Naive thymus-derived CD4-positive, alpha-beta T cell (primary cell): ENCODE results near the gene TIMM8B. TPM values are rescaled to one million over a fixed set of nuclear protein-coding genes. Genes with fewer than 3 reads are reported as not detected.

Experiments
- ATAC-seq: fragments of 150-1000 bp; cut with Tn5 transposase; 2 replicates; pipeline ENCODE4 v1.10.0; 2021; ENCODE audit warnings: mild to moderate bottlenecking, moderate library complexity
- CTCF ChIA-PET: fragments of 350-600 bp; sonication (Branson Sonifier 250); formaldehyde crosslinking; loops from one replicate; lab custom pipeline; 2021; ENCODE audit warnings: antibody characterized with exemption; lab: Charles Lee
- POLR2A ChIA-PET: fragments of 350-600 bp; sonication (Branson Sonifier 250); formaldehyde crosslinking; loops from one replicate; lab custom pipeline; 2021; ENCODE audit warnings: antibody characterized with exemption, inconsistent platforms; lab: Charles Lee
- DNase-seq, 9 donors: peaks; one replicate each; pipeline versions ENCODE4 v3.0.0 to v3.0.0-alpha.2; 2020 to 2022; ENCODE audit warnings: mixed read lengths in 1 of 9
- H3K27ac ChIP-seq: one replicate; pipeline ENCODE4 v1.7.0; 2013; ENCODE audit warnings: mild to moderate bottlenecking, low read depth, low read length, moderate library complexity
- H3K27me3 ChIP-seq, 2 donors: one replicate each; pipeline ENCODE4 v1.7.0; 2013; ENCODE audit warnings: low read length in 2 of 2, mild to moderate bottlenecking in 2 of 2, moderate library complexity in 2 of 2; ENCODE audit not compliant: control insufficient read depth in 2 of 2, insufficient read depth in 2 of 2
- H3K36me3 ChIP-seq, 3 experiments: 1 replicate in 2 of 3; 2 replicates in 1 of 3; pipeline ENCODE4 v1.7.0; 2013; ENCODE audit warnings: low read length in 3 of 3, mild to moderate bottlenecking in 3 of 3, moderate library complexity in 1 of 3; ENCODE audit not compliant: insufficient read depth in 3 of 3, control insufficient read depth in 2 of 3
- H3K4me1 ChIP-seq, 2 donors: one replicate each; pipeline ENCODE4 v1.7.0; 2013; ENCODE audit warnings: low read length in 2 of 2, mild to moderate bottlenecking in 2 of 2, moderate library complexity in 1 of 2; ENCODE audit not compliant: control insufficient read depth in 2 of 2, insufficient read depth in 2 of 2
- H3K4me3 ChIP-seq: 2 replicates; pipeline ENCODE4 v1.7.0; 2013; ENCODE audit warnings: mild to moderate bottlenecking, low read length
- H3K9me3 ChIP-seq, 3 experiments: 1 replicate in 2 of 3; 2 replicates in 1 of 3; pipeline ENCODE4 v1.7.0; 2013; ENCODE audit warnings: low read length in 3 of 3; ENCODE audit not compliant: control insufficient read depth in 2 of 3
- H3K27ac Mint-ChIP-seq, 9 donors: one replicate each; pipeline ENCODE4 v1.8.0; 2020 to 2022; ENCODE audit warnings: mixed read lengths in 9 of 9, mild to moderate bottlenecking in 8 of 9, moderate library complexity in 5 of 9, inconsistent platforms in 2 of 9
- H3K27me3 Mint-ChIP-seq, 5 donors: one replicate each; pipeline ENCODE4 v1.8.0; 2021 to 2022; ENCODE audit warnings: mixed read lengths in 5 of 5, mild to moderate bottlenecking in 1 of 5
- H3K36me3 Mint-ChIP-seq, 5 donors: one replicate each; pipeline ENCODE4 v1.8.0; 2020 to 2022; ENCODE audit warnings: mixed read lengths in 5 of 5, mild to moderate bottlenecking in 3 of 5, inconsistent platforms in 1 of 5
- H3K4me1 Mint-ChIP-seq, 7 donors: one replicate each; pipeline ENCODE4 v1.8.0; 2020 to 2022; ENCODE audit warnings: mixed read lengths in 7 of 7, mild to moderate bottlenecking in 3 of 7, inconsistent platforms in 1 of 7
- H3K4me3 Mint-ChIP-seq, 10 donors: one replicate each; pipeline ENCODE4 v1.8.0; 2020 to 2022; ENCODE audit warnings: mild to moderate bottlenecking in 10 of 10, mixed read lengths in 10 of 10, moderate library complexity in 6 of 10, inconsistent platforms in 2 of 10
- H3K9me3 Mint-ChIP-seq, 11 donors: one replicate each; pipeline ENCODE4 v1.8.0; 2020 to 2022; ENCODE audit warnings: mixed read lengths in 11 of 11, mild to moderate bottlenecking in 4 of 11, inconsistent platforms in 1 of 11, moderate library complexity in 1 of 11
- intact Hi-C, 2 donors: fragments of 100-400 bp; cut with micrococcal nuclease; formaldehyde crosslinking; loops; one replicate each; pipeline ENCODE4 v1.15.1; 2023
- polyA plus RNA-seq, 2 donors: library from polyadenylated mRNA; unstranded; fragments of 300-500 nt; fragmentation: Illumina TruSeq; gene quantifications; one replicate each; pipeline ENCODE4 v1.2.3, GENCODE V29; 2021
- total RNA-seq, 6 experiments: library from RNA in 5 of 6; stranded (reverse) in 5 of 6; gene quantifications; 1 replicate in 5 of 6; 2 replicates in 1 of 6; pipeline ENCODE4 v1.2.3 and lab custom pipeline; 2021 to 2026

TIMM8B gene, protein sequence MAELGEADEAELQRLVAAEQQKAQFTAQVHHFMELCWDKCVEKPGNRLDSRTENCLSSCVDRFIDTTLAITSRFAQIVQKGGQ
- 10 to 100 TPM; 15.5 to 61.1 (median 24.3) TPM for total RNA-seq
- 10 to 100 TPM; 42.6 to 71.4 TPM for polyA plus RNA-seq
- total RNA-seq (lab: John Stamatoyannopoulos, UW), result 6.6 reads per million, percentile 28 among the genes with 10 or more reads in this experiment

DNA sequence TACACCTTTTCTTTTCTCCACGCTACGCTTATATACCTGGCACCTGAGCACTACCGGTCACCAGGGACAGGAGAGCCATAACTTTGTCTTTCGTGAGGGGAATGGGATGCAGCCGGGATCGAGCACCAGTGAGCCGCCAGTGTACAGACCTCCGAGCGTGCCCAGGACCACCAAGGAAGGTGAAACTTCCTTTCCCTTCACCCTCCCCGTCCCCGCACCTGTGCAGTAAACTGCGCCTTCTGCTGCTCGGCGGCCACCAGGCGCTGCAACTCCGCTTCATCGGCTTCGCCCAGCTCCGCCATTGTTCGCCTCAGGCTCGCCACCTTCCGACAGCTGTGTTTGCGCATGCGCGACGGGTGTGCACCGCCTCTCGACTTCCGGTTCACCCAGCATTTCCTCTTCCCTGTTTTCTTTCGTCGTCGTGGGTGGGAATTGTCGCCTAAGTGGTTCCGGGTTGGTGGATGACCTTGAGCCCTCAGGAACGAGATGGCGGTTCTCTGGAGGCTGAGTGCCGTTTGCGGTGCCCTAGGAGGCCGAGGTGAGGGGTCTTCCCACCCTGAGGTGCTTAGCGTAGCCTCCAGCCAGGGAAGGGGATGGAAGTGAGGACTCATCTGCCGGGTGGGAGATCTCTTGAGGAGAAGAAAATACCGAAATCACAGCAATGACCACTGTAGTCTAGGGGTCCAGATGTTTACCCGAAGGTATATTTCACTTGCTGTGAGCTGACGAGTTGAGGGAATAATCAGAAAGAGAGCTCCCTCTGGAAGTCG lies at the start of gene TIMM8B, which contains the start of gene SDHD:
Gene TIMM8B (minus strand): TSS at position 335 of the 770 bp plus-strand sequence. CDS start 33 bp downstream, at position 302.
Gene SDHD (plus strand): TSS at position 452 of the 770 bp plus-strand sequence. CDS start 35 bp downstream, at position 487.
- H3K27ac Mint-ChIP-seq, result peak within 1 kb of the TSS; percentile 92 to 99 (median 96)
- Histone ChIP-seq H3K4me3 (peak within 1 kb of the TSS; percentile 99), H3K9me3 (no peaks in the 10 kb centered on the region), H3K4me1 (peaks cover 21 to 23% of the 10 kb centered on the region in 2 donors), H3K36me3 (peaks cover 6 to 57% (median 13%) of the 10 kb centered on the region in 3 experiments), H3K27ac (peak within 1 kb of the TSS; percentile 76), H3K27me3 (no peaks in the 10 kb centered on the region)
- ATAC-seq (peak; percentile 94), DNase-seq (peak; percentile 90 to 98 (median 97))
- peaks cover 0 to 2% (median 0%) of the 10 kb centered on the region in 5 donors for H3K27me3 Mint-ChIP-seq
- ChIA-PET CTCF (interaction anchor here (0.5 to 1.0 kb wide), 2 partner anchors 157 to 202 kb away, joined by 3 read pairs; no protein-coding TSS in a partner anchor), POLR2A (interaction anchor here (0.6 to 3.7 kb wide), 16 partner anchors 9 to 1228 kb away, joined by 3 to 25 read pairs (median 4); partner anchors contain the start of genes ALG9, CFAP68, DLAT and NKAPD1)
- intact Hi-C loops, result loop anchor here (1.0 to 10.0 kb wide), 13 partner anchors 12 to 1686 kb away; partner anchors contain the start of genes ALG9 (in 2 of the 2), CFAP68 (in 2 of the 2), DLAT (in 2 of the 2) and FDXACB1 (in 2 of the 2)
- H3K4me3 Mint-ChIP-seq, result peak within 1 kb of the TSS; percentile 90 to 100 (median 98)
- peaks cover 20 to 61% (median 44%) of the 10 kb centered on the region in 5 donors for H3K36me3 Mint-ChIP-seq
- peaks cover 0 to 5% (median 0%) of the 10 kb centered on the region in 11 donors for H3K9me3 Mint-ChIP-seq
- peaks cover 44 to 69% (median 62%) of the 10 kb centered on the region in 7 donors for H3K4me1 Mint-ChIP-seq

DNA sequence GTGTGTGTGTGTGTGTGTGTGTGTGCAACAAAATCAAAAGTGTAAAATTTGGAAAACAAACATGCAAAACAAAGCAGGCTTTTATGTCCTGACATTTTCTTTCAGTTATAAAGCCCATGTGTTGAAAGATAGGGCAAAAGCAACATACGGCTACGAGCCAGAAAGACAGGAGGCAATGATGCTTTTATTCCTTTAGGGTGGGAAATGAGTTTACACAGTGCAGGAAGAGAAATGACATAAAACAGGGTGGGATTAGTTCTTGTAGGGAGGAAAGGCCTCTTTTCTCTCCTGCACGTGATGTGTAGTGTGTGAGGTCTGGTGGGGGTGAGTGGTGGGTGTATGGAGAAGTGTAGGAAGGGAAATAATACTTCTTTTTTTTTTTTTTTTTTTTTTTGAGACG lies 47.9 kb upstream of the TIMM8B start:
- no peak overlapping the region for H3K4me3 ChIP-seq
- Mint-ChIP-seq H3K4me1 (peaks cover 0 to 9% (median 0%) of the 10 kb centered on the region in 7 donors), H3K4me3 (no peak overlapping the region), H3K36me3 (peaks cover 0 to 16% (median 10%) of the 10 kb centered on the region in 5 donors), H3K9me3 (no peaks in the 10 kb centered on the region), H3K27ac (peak overlapping the region in 1 of 9 donors; percentile 74), H3K27me3 (no peaks in the 10 kb centered on the region)
- ChIA-PET POLR2A (no interaction called here), CTCF (no interaction called here)
- ATAC-seq, result no peak
- H3K4me1 ChIP-seq, result no peaks in the 10 kb centered on the region
- no peaks in the 10 kb centered on the region for H3K9me3 ChIP-seq
- no peak for DNase-seq
- H3K36me3 ChIP-seq, result no peaks in the 10 kb centered on the region
- no peak overlapping the region for H3K27ac ChIP-seq
- intact Hi-C loops, result no loop called here
- no peaks in the 10 kb centered on the region for H3K27me3 ChIP-seq

DNA sequence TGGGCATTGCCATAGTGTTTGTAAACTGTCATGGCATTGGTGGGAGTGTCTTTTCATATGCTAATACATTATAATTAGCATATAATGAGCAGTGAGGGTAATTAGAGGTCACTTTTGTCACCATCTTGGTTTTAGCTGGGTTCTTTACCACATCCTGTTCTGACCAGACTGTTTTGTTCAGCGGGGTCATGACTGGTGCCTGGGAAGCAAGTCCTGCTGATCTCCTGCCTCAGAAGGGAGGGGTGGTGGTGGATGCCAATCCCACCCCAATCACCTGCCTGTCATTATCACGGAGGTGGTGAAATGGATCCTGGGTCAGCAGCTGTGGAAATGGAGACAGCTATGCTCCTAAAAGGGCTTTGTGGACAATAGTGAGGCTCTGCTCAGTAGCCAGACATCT lies 46.2 kb upstream of the TIMM8B start:
- intact Hi-C loops, result no loop called here
- H3K4me3 ChIP-seq, result no peak overlapping the region
- H3K36me3 ChIP-seq, result no peaks in the 10 kb centered on the region
- peaks cover 0 to 9% (median 0%) of the 10 kb centered on the region in 7 donors for H3K4me1 Mint-ChIP-seq
- ATAC-seq (peak; percentile 27), DNase-seq (no peak)
- no peak overlapping the region for H3K27ac Mint-ChIP-seq
- no peaks in the 10 kb centered on the region for H3K4me1 ChIP-seq
- POLR2A ChIA-PET, result no interaction called here
- no peaks in the 10 kb centered on the region for H3K27me3 Mint-ChIP-seq
- no peaks in the 10 kb centered on the region for H3K9me3 ChIP-seq
- H3K36me3 Mint-ChIP-seq, result peaks cover 0 to 20% (median 12%) of the 10 kb centered on the region in 5 donors
- CTCF ChIA-PET, result interaction anchor here (1.4 kb wide), 1 partner anchor 19 kb away, joined by 3 read pairs; no protein-coding TSS in a partner anchor
- H3K27me3 ChIP-seq, result no peaks in the 10 kb centered on the region
- no peaks in the 10 kb centered on the region for H3K9me3 Mint-ChIP-seq
- no peak overlapping the region for H3K4me3 Mint-ChIP-seq
- H3K27ac ChIP-seq, result no peak overlapping the region

DNA sequence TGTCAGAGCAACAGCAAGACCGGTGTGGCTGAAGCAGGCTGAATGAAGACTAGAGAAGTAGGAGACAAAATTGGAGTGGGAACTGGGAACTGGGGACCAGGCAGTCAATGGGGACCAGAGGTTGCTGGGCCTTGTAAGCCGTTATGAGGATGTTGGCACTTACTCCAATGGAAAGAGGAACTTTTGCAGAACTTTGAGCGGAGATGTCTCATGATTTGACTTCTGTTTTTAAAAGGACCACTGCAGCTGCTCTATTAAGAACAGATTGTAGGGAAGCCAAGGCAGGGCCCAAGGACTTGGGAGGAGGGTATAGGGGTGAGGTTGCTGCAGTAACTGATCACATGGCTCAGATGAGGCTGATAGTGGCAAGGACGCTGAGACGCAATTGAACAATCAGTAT lies 43.1 kb upstream of the TIMM8B start:
- no peak overlapping the region for H3K27ac Mint-ChIP-seq
- Histone ChIP-seq H3K27ac (no peak overlapping the region), H3K27me3 (no peaks in the 10 kb centered on the region), H3K36me3 (no peaks in the 10 kb centered on the region), H3K9me3 (no peaks in the 10 kb centered on the region), H3K4me3 (no peak overlapping the region), H3K4me1 (no peaks in the 10 kb centered on the region)
- no peaks in the 10 kb centered on the region for H3K27me3 Mint-ChIP-seq
- peaks cover 0 to 9% (median 0%) of the 10 kb centered on the region in 7 donors for H3K4me1 Mint-ChIP-seq
- ChIA-PET CTCF (no interaction called here), POLR2A (no interaction called here)
- ATAC-seq (peak; percentile 81), DNase-seq (no peak)
- H3K9me3 Mint-ChIP-seq, result no peaks in the 10 kb centered on the region
- no peak overlapping the region for H3K4me3 Mint-ChIP-seq
- intact Hi-C loops, result no loop called here
- H3K36me3 Mint-ChIP-seq, result peaks cover 0 to 21% (median 13%) of the 10 kb centered on the region in 5 donors

DNA sequence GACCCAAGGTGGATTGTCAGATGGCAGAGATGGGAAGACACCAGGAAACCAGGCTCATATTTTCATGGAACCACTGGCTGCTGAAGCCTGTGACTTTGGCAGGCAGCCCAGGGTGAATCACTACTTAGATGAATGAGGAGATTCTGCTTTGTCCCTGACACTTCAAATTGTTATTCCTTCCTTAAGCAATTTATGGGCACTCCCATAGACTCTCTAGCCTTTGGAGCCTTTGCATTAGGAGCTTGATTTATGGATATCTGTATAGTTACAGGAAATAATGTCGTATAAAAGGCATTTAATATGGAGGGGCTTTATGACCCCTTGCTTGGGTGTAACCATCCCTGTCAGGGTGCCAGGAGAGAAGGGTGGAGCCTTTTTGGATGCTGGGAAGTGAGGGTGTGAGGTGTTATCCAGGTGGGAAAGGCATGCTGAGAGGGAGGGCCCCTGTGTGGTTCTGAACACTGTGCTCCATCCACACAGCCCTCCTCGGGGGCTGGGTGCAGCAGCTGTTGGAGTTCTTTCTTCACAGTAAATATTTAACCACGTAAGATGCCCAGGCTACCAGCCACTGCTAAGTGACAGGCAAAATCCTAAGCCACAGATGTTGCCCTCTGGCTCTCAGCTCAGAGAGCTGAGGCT lies 42.0 kb upstream of the TIMM8B start:
- ChIA-PET CTCF (interaction anchor here (1.3 kb wide), 1 partner anchor 19 kb away, joined by 5 read pairs; no protein-coding TSS in a partner anchor), POLR2A (no interaction called here)
- no peaks in the 10 kb centered on the region for H3K27me3 ChIP-seq
- no peak for ATAC-seq
- H3K4me3 ChIP-seq, result no peak overlapping the region
- H3K4me3 Mint-ChIP-seq, result no peak overlapping the region
- intact Hi-C loops, result no loop called here
- H3K9me3 Mint-ChIP-seq, result no peaks in the 10 kb centered on the region
- H3K36me3 ChIP-seq, result no peaks in the 10 kb centered on the region
- H3K36me3 Mint-ChIP-seq, result peaks cover 0 to 18% (median 8%) of the 10 kb centered on the region in 5 donors
- no peaks in the 10 kb centered on the region for H3K9me3 ChIP-seq
- H3K4me1 Mint-ChIP-seq, result peaks cover 0 to 9% (median 0%) of the 10 kb centered on the region in 7 donors
- no peak overlapping the region for H3K27ac ChIP-seq
- H3K27me3 Mint-ChIP-seq, result no peaks in the 10 kb centered on the region
- no peak for DNase-seq
- no peak overlapping the region for H3K27ac Mint-ChIP-seq
- no peaks in the 10 kb centered on the region for H3K4me1 ChIP-seq

DNA sequence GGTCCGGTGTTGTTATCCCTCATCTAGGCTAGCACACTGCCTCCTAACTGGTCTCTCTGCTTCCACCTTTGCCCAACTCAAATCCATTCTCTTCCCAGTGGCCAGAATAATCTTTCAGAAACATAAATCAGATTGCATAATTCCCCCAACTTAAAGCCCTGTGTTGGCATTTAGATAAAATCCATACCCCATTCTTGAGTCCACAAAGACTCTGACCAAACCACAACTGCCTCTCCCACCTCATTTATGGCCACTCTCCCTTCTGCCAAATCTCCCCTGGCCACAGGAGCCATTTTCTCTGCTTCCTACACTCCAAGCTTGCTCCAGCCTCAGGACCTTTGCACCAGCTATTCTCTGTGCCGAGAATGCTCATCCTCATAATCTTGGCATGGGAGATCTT lies 40.5 kb upstream of the TIMM8B start:
- DNase-seq (no peak), ATAC-seq (no peak)
- H3K36me3 ChIP-seq, result no peaks in the 10 kb centered on the region
- no peaks in the 10 kb centered on the region for H3K27me3 Mint-ChIP-seq
- peaks cover 0 to 22% (median 8%) of the 10 kb centered on the region in 5 donors for H3K36me3 Mint-ChIP-seq
- no peaks in the 10 kb centered on the region for H3K9me3 ChIP-seq
- no peak overlapping the region for H3K27ac Mint-ChIP-seq
- CTCF ChIA-PET, result no interaction called here
- no peaks in the 10 kb centered on the region for H3K9me3 Mint-ChIP-seq
- POLR2A ChIA-PET, result no interaction called here
- no peak overlapping the region for H3K4me3 Mint-ChIP-seq
- peaks cover 0 to 9% (median 0%) of the 10 kb centered on the region in 7 donors for H3K4me1 Mint-ChIP-seq
- no peaks in the 10 kb centered on the region for H3K4me1 ChIP-seq
- intact Hi-C loops, result no loop called here
- H3K27ac ChIP-seq, result no peak overlapping the region
- H3K4me3 ChIP-seq, result no peak overlapping the region
- H3K27me3 ChIP-seq, result no peaks in the 10 kb centered on the region
